Parathyroid adenoma (tissue), 2 donors: ENCODE measurements around the gene KIRREL3.

Source experiments
- H2AFZ ChIP-seq: fragments of 300-600 bp; sonication (generic); one replicate; pipeline ENCODE4 v1.7.0; 2017; ENCODE audit warnings: antibody characterized with exemption, mild to moderate bottlenecking
- H3K27ac ChIP-seq: fragments of 300-600 bp; sonication (generic); one replicate; pipeline ENCODE4 v1.7.0; 2017
- H3K27me3 ChIP-seq: fragments of 300-600 bp; sonication (generic); one replicate; pipeline ENCODE4 v1.7.0; 2017; ENCODE audit warnings: low read length; ENCODE audit not compliant: control insufficient read depth, insufficient read depth
- H3K36me3 ChIP-seq: fragments of 300-600 bp; sonication (generic); one replicate; pipeline ENCODE4 v1.7.0; 2017; ENCODE audit warnings: low read length; ENCODE audit not compliant: control insufficient read depth, insufficient read depth
- H3K4me1 ChIP-seq: fragments of 300-600 bp; sonication (generic); one replicate; pipeline ENCODE4 v1.7.0; 2017; ENCODE audit warnings: control low read depth
- H3K4me2 ChIP-seq: fragments of 300-600 bp; sonication (generic); one replicate; pipeline ENCODE4 v1.7.0; 2017; ENCODE audit warnings: low read length
- H3K4me3 ChIP-seq: fragments of 300-600 bp; sonication (generic); one replicate; pipeline ENCODE4 v1.7.0; 2017; ENCODE audit warnings: low read depth, low read length
- H3K79me2 ChIP-seq: fragments of 300-600 bp; sonication (generic); one replicate; pipeline ENCODE4 v1.7.0; 2017; ENCODE audit warnings: control low read depth
- H3K9ac ChIP-seq: fragments of 300-600 bp; sonication (generic); one replicate; pipeline ENCODE4 v1.7.0; 2017; ENCODE audit warnings: mild to moderate bottlenecking
- H3K9me3 ChIP-seq: fragments of 300-600 bp; sonication (generic); one replicate; pipeline ENCODE4 v1.7.0; 2017; ENCODE audit warnings: low read length; ENCODE audit not compliant: control insufficient read depth
- TF ChIP-seq, protein P1 (sequence below): fragments of 300-600 bp; sonication (generic); IDR thresholded peaks from one replicate; pipeline ENCODE4 v1.7.0; 2017; ENCODE audit warnings: antibody characterized with exemption, mild to moderate bottlenecking
- donor health status: primary hyperparathyroidism.

The KIRREL3 gene

DNA sequence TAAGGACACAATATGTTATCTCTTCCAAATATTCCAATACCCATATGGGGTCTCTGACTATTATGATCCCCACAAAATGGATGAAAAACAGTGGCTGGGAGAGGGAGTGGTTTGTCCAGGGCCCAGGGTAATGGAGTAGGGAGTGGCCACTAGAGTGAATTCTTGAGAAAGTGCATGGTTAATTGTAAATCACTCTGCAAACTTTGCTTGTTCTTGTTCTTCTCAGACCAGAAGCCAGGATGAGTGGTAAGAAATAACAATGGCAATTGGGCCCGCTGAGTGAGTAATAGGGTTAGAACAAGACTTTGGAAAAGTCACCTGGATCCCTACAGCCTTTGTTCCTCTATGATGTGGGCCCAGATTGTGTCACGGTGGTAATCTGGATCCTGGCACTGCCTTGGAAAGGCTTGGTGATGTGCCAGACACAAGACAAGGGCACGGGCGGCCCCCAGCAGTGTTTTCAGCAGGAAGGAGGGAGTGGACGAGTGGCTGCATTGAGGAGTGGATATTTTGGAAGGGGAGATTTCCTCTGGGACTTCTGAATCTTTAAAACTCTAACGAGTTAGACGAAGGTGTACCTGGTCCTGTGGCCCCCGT is 18.2 kb upstream of the KIRREL3 start:
- H3K4me1 ChIP-seq = no peaks in the 10 kb centered on the region
- no peaks in the 10 kb centered on the region for H3K36me3 ChIP-seq
- no peak overlapping the region for H3K9ac ChIP-seq
- TF ChIP-seq, protein P1, sequence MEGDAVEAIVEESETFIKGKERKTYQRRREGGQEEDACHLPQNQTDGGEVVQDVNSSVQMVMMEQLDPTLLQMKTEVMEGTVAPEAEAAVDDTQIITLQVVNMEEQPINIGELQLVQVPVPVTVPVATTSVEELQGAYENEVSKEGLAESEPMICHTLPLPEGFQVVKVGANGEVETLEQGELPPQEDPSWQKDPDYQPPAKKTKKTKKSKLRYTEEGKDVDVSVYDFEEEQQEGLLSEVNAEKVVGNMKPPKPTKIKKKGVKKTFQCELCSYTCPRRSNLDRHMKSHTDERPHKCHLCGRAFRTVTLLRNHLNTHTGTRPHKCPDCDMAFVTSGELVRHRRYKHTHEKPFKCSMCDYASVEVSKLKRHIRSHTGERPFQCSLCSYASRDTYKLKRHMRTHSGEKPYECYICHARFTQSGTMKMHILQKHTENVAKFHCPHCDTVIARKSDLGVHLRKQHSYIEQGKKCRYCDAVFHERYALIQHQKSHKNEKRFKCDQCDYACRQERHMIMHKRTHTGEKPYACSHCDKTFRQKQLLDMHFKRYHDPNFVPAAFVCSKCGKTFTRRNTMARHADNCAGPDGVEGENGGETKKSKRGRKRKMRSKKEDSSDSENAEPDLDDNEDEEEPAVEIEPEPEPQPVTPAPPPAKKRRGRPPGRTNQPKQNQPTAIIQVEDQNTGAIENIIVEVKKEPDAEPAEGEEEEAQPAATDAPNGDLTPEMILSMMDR = no peak
- H3K9me3 ChIP-seq = no peaks in the 10 kb centered on the region
- no peak overlapping the region for H2AFZ ChIP-seq
- no peak overlapping the region for H3K4me3 ChIP-seq
- H3K27ac ChIP-seq = no peak overlapping the region
- H3K79me2 ChIP-seq = no peaks in the 10 kb centered on the region
- no peaks in the 10 kb centered on the region for H3K27me3 ChIP-seq
- no peak overlapping the region for H3K4me2 ChIP-seq

DNA sequence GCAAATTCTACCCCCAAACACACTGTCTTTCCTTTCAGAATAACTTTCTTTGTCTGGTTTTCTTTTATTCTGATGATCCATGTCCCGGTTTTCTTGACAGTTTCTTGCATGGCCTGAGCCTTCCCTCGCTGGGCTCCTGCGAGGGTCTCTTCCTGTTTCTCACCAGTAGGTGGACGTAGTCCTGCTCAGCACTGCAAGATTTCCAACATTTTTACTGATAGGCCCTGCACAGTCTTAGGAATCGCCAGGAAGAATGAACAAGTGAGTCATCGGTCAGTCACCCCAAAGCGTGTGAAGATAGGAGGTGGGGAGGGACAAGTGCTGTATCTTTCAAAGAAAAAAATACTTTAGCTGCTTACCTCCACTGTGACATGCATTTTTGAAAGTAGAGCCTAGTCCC is 16.9 kb upstream of the KIRREL3 start:
- H3K4me3 ChIP-seq = no peak overlapping the region
- H3K27ac ChIP-seq = no peak overlapping the region
- no peaks in the 10 kb centered on the region for H3K4me1 ChIP-seq
- H3K79me2 ChIP-seq = no peaks in the 10 kb centered on the region
- H2AFZ ChIP-seq = no peak overlapping the region
- TF ChIP-seq, protein P1 = no peak
- H3K9me3 ChIP-seq = no peaks in the 10 kb centered on the region
- H3K36me3 ChIP-seq = no peaks in the 10 kb centered on the region
- no peak overlapping the region for H3K9ac ChIP-seq
- no peaks in the 10 kb centered on the region for H3K27me3 ChIP-seq
- no peak overlapping the region for H3K4me2 ChIP-seq

DNA sequence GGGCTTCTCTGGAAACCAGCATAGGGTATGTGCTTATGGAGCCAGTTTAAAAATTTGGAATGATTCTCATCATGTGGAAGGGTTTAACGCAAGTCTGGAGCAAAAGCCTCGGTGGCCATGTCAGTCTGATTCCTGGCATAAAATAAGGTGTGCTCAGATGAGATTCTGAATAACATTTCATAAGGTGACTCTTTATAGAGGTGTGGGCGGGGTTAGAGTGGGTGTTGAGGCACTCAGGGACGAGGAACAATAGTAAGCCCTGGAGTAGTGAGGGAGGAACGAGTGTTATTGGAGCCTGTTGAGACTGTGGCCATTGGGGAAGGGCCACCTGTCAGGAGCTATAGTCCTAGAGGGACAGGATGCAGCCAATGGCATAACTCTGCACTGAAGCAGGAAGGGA is 13.0 kb upstream of the KIRREL3 start:
- no peak overlapping the region for H3K4me3 ChIP-seq
- no peaks in the 10 kb centered on the region for H3K9me3 ChIP-seq
- TF ChIP-seq, protein P1 = no peak
- H3K79me2 ChIP-seq = no peaks in the 10 kb centered on the region
- H3K4me2 ChIP-seq = no peak overlapping the region
- no peaks in the 10 kb centered on the region for H3K36me3 ChIP-seq
- no peak overlapping the region for H3K9ac ChIP-seq
- no peaks in the 10 kb centered on the region for H3K4me1 ChIP-seq
- H2AFZ ChIP-seq = no peak overlapping the region
- H3K27me3 ChIP-seq = no peaks in the 10 kb centered on the region
- H3K27ac ChIP-seq = no peak overlapping the region

DNA sequence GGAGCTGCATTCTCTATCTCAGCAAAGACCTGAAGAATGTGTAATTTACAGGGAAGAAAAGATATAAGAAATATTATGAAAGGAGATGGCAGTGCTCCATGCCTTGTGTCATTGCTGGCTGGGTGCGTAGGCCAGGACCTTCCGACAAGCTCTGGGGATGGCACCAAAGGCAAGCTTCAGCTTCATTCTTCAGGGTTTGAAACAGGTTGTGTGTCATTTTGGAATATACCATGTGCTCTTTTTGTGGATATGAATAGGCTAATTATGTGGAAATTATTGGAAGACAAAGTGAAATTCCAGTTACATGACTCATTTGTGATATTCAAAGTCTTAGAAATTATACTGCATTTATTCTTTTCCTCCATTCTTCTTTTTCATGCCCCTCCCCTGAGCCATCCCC is 5.7 kb upstream of the KIRREL3 start:
- H3K79me2 ChIP-seq = no peaks in the 10 kb centered on the region
- no peaks in the 10 kb centered on the region for H3K4me1 ChIP-seq
- H3K9ac ChIP-seq = no peak overlapping the region
- H3K4me2 ChIP-seq = no peak overlapping the region
- no peaks in the 10 kb centered on the region for H3K27me3 ChIP-seq
- H3K4me3 ChIP-seq = no peak overlapping the region
- H3K27ac ChIP-seq = no peak overlapping the region
- no peaks in the 10 kb centered on the region for H3K36me3 ChIP-seq
- no peaks in the 10 kb centered on the region for H3K9me3 ChIP-seq
- H2AFZ ChIP-seq = no peak overlapping the region
- TF ChIP-seq, protein P1 = no peak

DNA sequence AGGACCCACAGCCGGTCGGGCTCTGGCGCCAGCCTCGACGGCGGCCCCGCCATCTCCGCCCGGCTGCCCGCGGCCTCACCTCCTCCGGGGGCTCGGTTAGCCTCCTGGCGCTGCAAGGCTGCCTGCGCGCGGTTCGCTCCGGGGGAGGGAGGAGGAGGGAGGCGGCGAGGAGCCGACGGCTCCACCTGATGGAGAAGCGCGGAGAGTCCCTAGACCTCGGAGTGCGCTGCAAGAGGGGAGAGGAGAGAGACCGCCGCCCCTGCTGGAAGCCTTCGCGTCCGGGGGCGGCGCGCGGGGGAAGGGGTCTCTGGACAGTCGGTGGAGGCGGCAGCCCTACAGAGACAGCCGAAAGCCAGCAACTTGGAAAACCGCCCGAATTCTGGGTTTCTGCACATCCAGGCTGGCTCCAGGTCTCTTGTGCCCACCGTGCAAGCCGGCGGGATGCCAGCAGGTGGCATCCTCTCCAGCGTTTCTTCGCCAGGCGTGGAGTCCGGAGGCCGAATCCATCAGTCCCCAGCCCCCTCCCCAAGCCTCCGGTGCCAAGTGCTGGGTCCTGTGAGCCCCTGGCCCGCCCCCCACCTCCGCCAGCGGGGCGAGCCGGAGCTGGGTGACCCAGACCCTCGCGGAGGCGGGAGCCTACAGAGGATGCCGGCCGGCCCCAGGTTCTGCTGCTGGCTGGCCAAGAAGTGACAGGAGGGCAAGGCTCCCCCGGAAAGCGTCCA is 2.9 kb upstream of the KIRREL3 start:
- H3K4me3 ChIP-seq = no peak overlapping the region
- no peaks in the 10 kb centered on the region for H3K4me1 ChIP-seq
- no peak overlapping the region for H3K4me2 ChIP-seq
- H3K36me3 ChIP-seq = no peaks in the 10 kb centered on the region
- no peaks in the 10 kb centered on the region for H3K9me3 ChIP-seq
- H3K27ac ChIP-seq = no peak overlapping the region
- no peak overlapping the region for H3K9ac ChIP-seq
- no peak overlapping the region for H2AFZ ChIP-seq
- no peaks in the 10 kb centered on the region for H3K27me3 ChIP-seq
- no peaks in the 10 kb centered on the region for H3K79me2 ChIP-seq
- TF ChIP-seq, protein P1 = no peak
